ENCODE results near the gene THEMIS2.
"Not testable (repeated sequence)": the region's sequence is repeated elsewhere in the genome, so short reads cannot be mapped to it uniquely, and the experiment has no call there.

- not testable (repeated sequence) for TF ChIP-seq CTCF (IDR thresholded peaks at IDR 0.05; ENCODE audit: low read length); EZH2 (optimal IDR thresholded peaks at IDR 0.05; ENCODE audit: low read depth, low read length); EZH2phosphoT487 (IDR thresholded peaks at IDR 0.05; ENCODE audit: low read length)
Observed at GRCh38 chr1:27871076-27871475, 1.3 kb upstream of the THEMIS2 start.
